Uterus (tissue), 4 donors: Measurements from ENCODE around the gene DNM3. TPM values are rescaled to one million over a fixed set of nuclear protein-coding genes. Genes with fewer than 3 reads are reported as not detected.

Source experiments
- DNase-seq, 2 donors: peaks; one replicate each; pipeline ENCODE4 v3.0.0-alpha.2; 2019 to 2020
- H3K27ac ChIP-seq, 2 donors: fragments of 200-600 bp; sonication (generic); 1 replicate in 1 of 2; 2 replicates in 1 of 2; pipeline ENCODE4 v1.5.1; 2016 to 2018
- H3K27me3 ChIP-seq, 2 donors: fragments of 200-600 bp; sonication (generic); one replicate each; pipeline ENCODE4 v1.5.1; 2018 to 2019; ENCODE audit warnings: control low read depth in 1 of 2
- H3K36me3 ChIP-seq, 2 donors: fragments of 200-600 bp; sonication (generic); one replicate each; pipeline ENCODE4 v1.5.1; 2019; ENCODE audit warnings: control low read depth in 1 of 2
- H3K4me1 ChIP-seq, 2 donors: fragments of 200-600 bp; sonication (generic); one replicate each; pipeline ENCODE4 v1.5.1; 2018 to 2019; ENCODE audit warnings: control low read depth in 1 of 2
- H3K4me3 ChIP-seq, 2 donors: fragments of 200-600 bp; sonication (generic); 1 replicate in 1 of 2; 2 replicates in 1 of 2; pipeline ENCODE4 v1.5.1; 2018 to 2019; ENCODE audit warnings: mild to moderate bottlenecking in 1 of 2
- H3K9me3 ChIP-seq, 2 donors: fragments of 200-600 bp; sonication (generic); one replicate each; pipeline ENCODE4 v1.5.1; 2019; ENCODE audit warnings: control low read depth in 1 of 2
- POLR2A ChIP-seq, 2 donors: fragments of 450-650 bp; IDR thresholded peaks; one replicate each; pipeline ENCODE4 v1.6.1; 2016; ENCODE audit warnings: antibody characterized with exemption in 2 of 2, mild to moderate bottlenecking in 1 of 2, moderate library complexity in 1 of 2
- intact Hi-C: fragments of 100-400 bp; cut with DNase I; formaldehyde crosslinking; loops from one replicate; pipeline ENCODE4 v1.15.1; 2023; ENCODE audit warnings: low total_unique reads
- total RNA-seq, 4 donors: library from RNA; depleted of rRNA in 3 of 4; stranded (reverse); fragments of >200 nt in 3 of 4; gene quantifications; one replicate each; pipeline versions ENCODE4 v1.1.0 to v1.2.4, GENCODE V29; 2014 to 2023
- TF ChIP-seq, protein P1 (sequence below), 4 experiments: fragments of 200-600 bp in 2 of 4; fragments of 450-650 bp in 2 of 4; sonication (generic) in 2 of 4; IDR thresholded peaks; one replicate each; pipeline ENCODE4 v1.5.1; 2016 to 2019; ENCODE audit warnings: antibody characterized with exemption in 4 of 4, mild to moderate bottlenecking in 2 of 4, moderate library complexity in 1 of 4
- donor health status: DM: yes; HTN: yes; CAD: no.

The DNM3 gene
- total RNA-seq, 4 donors from 2014 or later = 4.7 to 49.2 (median 14.6) TPM

DNA sequence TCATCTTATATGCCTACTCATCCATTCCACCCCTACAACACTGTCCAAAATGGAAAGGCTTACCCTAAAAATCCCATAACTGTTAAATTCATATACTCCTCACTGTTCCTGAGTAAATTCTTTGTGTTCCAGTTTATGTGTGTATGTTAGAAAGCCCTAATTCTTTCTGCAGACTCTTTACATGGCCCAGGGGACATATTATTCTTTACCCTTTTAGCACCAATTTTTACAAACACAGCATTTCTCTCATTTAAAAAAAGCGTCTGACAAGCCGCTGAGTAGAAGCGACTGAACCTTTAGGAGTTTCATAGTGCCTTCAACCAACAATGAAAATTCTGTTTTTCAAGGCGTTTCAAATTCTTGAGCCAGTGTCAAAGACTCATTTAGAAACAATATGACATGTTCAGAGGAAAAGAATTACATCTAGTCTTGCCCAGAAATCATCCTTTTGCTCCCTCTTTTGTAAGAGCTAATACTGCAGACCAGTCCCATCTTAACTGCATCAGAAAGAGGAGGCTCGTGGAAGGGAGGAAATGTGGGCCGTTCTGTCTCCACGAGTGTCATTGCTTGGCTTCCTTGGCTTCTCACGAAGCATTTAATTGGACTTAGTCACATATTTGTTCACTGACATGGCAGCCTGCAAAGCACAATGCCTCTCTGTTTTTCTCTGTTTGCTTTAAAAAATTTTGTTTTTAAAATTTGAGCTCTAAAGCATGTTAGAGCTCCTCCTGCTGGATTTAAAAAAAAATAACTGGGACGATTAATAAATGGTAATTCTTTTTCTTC, 557.9 kb downstream of the DNM3 start:
- no peak for TF ChIP-seq POLR2A (IDR thresholded peaks at IDR 0.05)
- TF ChIP-seq, protein P1, sequence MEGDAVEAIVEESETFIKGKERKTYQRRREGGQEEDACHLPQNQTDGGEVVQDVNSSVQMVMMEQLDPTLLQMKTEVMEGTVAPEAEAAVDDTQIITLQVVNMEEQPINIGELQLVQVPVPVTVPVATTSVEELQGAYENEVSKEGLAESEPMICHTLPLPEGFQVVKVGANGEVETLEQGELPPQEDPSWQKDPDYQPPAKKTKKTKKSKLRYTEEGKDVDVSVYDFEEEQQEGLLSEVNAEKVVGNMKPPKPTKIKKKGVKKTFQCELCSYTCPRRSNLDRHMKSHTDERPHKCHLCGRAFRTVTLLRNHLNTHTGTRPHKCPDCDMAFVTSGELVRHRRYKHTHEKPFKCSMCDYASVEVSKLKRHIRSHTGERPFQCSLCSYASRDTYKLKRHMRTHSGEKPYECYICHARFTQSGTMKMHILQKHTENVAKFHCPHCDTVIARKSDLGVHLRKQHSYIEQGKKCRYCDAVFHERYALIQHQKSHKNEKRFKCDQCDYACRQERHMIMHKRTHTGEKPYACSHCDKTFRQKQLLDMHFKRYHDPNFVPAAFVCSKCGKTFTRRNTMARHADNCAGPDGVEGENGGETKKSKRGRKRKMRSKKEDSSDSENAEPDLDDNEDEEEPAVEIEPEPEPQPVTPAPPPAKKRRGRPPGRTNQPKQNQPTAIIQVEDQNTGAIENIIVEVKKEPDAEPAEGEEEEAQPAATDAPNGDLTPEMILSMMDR (IDR thresholded peaks at IDR 0.05) = peak; percentile 64 to 79 (median 70)
- no peaks in the 10 kb centered on the region for H3K27me3 ChIP-seq
- peaks cover 0 to 21% of the 10 kb centered on the region in 2 donors for H3K4me1 ChIP-seq
- H3K4me3 ChIP-seq = peak overlapping the region in 1 of 2 donors; percentile 11
- H3K27ac ChIP-seq = peak overlapping the region; percentile 78 to 89
- peak; percentile 73 to 84 for DNase-seq
- H3K36me3 ChIP-seq = no peaks in the 10 kb centered on the region
- H3K9me3 ChIP-seq = no peaks in the 10 kb centered on the region
- intact Hi-C loops = loop anchor here (5.0 kb wide), 1 partner anchor 42 kb away; no protein-coding TSS in a partner anchor

DNA sequence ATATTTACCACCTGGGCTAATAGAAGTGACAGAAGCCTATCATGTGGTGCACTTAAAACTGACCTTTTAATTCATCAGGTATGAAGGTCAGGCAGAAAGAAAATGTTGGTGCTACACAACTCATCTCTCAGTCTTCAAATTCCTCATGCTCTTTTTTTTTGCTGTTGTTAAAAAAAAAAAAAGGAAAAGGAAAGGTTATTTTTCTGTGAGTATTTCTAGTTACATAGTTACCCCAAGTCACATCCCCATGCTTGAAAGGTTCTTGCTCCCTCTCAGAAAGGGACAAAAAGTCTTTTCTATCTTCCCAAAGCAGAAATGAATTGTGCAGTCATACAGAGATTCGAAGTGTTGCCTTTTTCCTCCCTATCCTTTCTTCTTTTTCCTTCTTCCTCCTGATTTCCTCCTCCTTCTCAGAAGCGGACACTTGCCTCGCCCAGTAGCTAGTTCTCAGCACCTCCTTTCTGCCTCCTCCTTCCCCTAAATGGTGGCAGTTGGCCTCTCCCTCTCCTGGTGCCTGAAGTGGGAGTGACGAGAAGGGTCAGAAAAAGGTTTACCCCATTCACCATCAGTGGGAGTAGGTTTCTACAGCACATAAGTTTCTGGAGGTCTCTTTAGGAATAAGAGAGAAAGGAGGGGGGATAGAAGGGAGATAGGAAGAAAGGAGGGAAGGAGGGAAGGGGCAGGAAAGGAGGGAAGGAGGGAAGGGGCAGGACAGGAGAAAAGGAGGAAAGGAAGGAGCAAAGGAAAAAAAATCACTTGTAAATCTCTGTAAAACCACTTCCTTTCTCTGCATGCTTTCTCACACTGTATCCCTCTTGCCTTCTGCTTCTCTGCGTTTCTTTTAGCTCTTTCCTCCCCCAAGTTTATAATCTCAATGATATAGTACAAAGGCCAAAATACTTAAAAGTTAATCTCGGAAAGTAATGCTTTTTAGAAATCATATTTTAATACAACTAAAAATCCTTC, 558.7 kb downstream of the DNM3 start:
- intact Hi-C loops = loop anchor here (5.0 to 10.0 kb wide), 2 partner anchors 43 to 355 kb away; no protein-coding TSS in a partner anchor
- Histone ChIP-seq H3K27me3 (no peaks in the 10 kb centered on the region), H3K4me3 (no peak overlapping the region), H3K4me1 (peaks cover 0 to 17% of the 10 kb centered on the region in 2 donors), H3K27ac (peak overlapping the region; percentile 78 to 89), H3K36me3 (no peaks in the 10 kb centered on the region), H3K9me3 (no peaks in the 10 kb centered on the region)
- TF ChIP-seq POLR2A (IDR thresholded peaks at IDR 0.05) = no peak
- TF ChIP-seq, protein P1 (IDR thresholded peaks at IDR 0.05) = no peak
- no peak for DNase-seq

DNA sequence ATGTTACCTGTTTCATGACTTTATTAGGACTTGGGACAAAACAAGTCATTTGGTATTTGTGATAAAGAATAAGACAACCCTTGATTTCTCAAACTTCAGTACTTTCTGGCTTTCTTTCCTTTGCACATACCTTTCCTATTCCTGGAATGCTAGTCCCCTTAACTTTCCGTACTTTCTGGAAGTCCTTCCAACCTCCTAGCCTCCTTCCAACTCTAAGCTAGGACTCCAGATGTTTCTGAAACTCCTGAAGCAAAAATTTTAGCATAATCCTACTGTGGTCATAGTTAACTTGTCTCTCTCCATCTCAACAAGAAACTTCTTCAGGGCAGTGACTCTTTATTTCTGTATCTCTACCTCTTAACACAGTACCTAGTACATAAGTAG, 559.4 kb downstream of the DNM3 start:
- intact Hi-C loops = loop anchor here (10.0 kb wide), 1 partner anchor 356 kb away; no protein-coding TSS in a partner anchor
- Histone ChIP-seq H3K27ac (peak overlapping the region; percentile 78 to 89), H3K4me3 (no peak overlapping the region), H3K36me3 (no peaks in the 10 kb centered on the region), H3K27me3 (no peaks in the 10 kb centered on the region), H3K9me3 (no peaks in the 10 kb centered on the region), H3K4me1 (peaks cover 0 to 17% of the 10 kb centered on the region in 2 donors)
- TF ChIP-seq, protein P1 (IDR thresholded peaks at IDR 0.05) = no peak
- no peak for TF ChIP-seq POLR2A (IDR thresholded peaks at IDR 0.05)
- DNase-seq = no peak

- Histone ChIP-seq H3K4me1 (peaks cover 0 to 17% of the 10 kb centered on the region in 2 donors), H3K27me3 (no peaks in the 10 kb centered on the region), H3K4me3 (no peak overlapping the region), H3K36me3 (no peaks in the 10 kb centered on the region), H3K27ac (peak overlapping the region; percentile 78 to 89), H3K9me3 (no peaks in the 10 kb centered on the region)
- TF ChIP-seq, protein P1 (IDR thresholded peaks at IDR 0.05) = no peak
- TF ChIP-seq POLR2A (IDR thresholded peaks at IDR 0.05) = no peak
- intact Hi-C loops = loop anchor here (10.0 kb wide), 1 partner anchor 357 kb away; no protein-coding TSS in a partner anchor
- no peak for DNase-seq
Observed at GRCh38 chr1:172401477-172401876, 560.2 kb downstream of the DNM3 start.
